ENCODE measurements around the gene C1QTNF8.

- no peak for TF ChIP-seq CTCF (IDR thresholded peaks at IDR 0.05)
- no peak for TF ChIP-seq POLR2A (IDR thresholded peaks at IDR 0.05)
These were observed 26.9 kb downstream of the C1QTNF8 start for GRCh38 chr16:1069154-1069553.
